ENCODE measurements around the gene MYO3B.

DNA sequence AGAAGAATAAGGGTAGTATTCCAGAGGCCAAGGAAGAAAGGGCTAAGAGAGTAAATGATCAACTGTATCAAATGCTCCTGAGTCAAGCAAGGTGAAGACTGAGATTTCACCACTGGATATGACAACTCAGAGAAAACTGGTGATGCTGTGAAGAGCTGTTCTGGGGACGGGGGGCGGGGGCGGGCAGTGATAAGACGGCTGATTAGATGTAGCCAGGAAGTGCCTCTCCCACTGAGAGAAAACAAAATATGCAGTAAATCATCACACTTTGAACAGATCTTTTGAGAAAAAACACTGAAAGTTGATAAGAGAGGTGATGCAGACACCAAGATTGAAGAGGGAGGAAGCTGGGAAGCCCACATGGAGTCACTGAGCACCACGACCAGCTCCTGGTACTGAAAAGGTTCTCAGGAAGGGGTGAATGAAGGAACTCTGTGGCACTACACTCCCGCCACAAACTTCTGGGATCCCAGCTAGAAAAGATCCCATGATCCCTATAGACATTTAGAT is 75.8 kb downstream of the MYO3B start:
- TF ChIP-seq POLR2AphosphoS5 (IDR thresholded peaks at IDR 0.05) = no peak
- TF ChIP-seq, protein P1, sequence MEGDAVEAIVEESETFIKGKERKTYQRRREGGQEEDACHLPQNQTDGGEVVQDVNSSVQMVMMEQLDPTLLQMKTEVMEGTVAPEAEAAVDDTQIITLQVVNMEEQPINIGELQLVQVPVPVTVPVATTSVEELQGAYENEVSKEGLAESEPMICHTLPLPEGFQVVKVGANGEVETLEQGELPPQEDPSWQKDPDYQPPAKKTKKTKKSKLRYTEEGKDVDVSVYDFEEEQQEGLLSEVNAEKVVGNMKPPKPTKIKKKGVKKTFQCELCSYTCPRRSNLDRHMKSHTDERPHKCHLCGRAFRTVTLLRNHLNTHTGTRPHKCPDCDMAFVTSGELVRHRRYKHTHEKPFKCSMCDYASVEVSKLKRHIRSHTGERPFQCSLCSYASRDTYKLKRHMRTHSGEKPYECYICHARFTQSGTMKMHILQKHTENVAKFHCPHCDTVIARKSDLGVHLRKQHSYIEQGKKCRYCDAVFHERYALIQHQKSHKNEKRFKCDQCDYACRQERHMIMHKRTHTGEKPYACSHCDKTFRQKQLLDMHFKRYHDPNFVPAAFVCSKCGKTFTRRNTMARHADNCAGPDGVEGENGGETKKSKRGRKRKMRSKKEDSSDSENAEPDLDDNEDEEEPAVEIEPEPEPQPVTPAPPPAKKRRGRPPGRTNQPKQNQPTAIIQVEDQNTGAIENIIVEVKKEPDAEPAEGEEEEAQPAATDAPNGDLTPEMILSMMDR (IDR thresholded peaks at IDR 0.05) = no peak
